Heart left ventricle (tissue), 16 donors: Measurements from ENCODE around the gene UGT2A2. TPM values are rescaled to one million over a fixed set of nuclear protein-coding genes. Genes with fewer than 3 reads are reported as not detected.

Experiments used
- ATAC-seq, 4 donors: fragments of 200-7000 bp; cut with Tn5 transposase; one replicate each; pipeline ENCODE4 v1.9.1; 2020 to 2022; ENCODE audit warnings: moderate library complexity in 4 of 4, mild to moderate bottlenecking in 3 of 4, moderate number of reproducible peaks in 1 of 4
- DNase-seq, 5 donors: peaks; one replicate each; pipeline ENCODE4 v3.0.0-alpha.2; 2020
- H3K27ac ChIP-seq, 12 donors: fragments of 200-600 bp; sonication (generic) in 4 of 12; one replicate each; pipeline versions ENCODE4 v1.5.0 to v1.8.0; 2016 to 2022; ENCODE audit warnings: mild to moderate bottlenecking in 2 of 12
- H3K27me3 ChIP-seq, 9 donors: fragments of 200-600 bp; sonication (generic) in 2 of 9; one replicate each; pipeline versions ENCODE4 v1.5.1 to v1.8.0; 2016 to 2022; ENCODE audit warnings: mild to moderate bottlenecking in 3 of 9
- H3K36me3 ChIP-seq, 9 donors: fragments of 200-600 bp; sonication (generic) in 2 of 9; one replicate each; pipeline versions ENCODE4 v1.5.0 to v1.8.0; 2018 to 2022; ENCODE audit warnings: mild to moderate bottlenecking in 2 of 9
- H3K4me1 ChIP-seq, 12 donors: fragments of 200-600 bp; sonication (generic) in 4 of 12; one replicate each; pipeline versions ENCODE4 v1.5.0 to v1.8.0; 2016 to 2022; ENCODE audit warnings: mild to moderate bottlenecking in 3 of 12
- H3K4me3 ChIP-seq, 12 donors: fragments of 200-600 bp; sonication (generic) in 4 of 12; one replicate each; pipeline versions ENCODE4 v1.5.0 to v1.8.0; 2017 to 2022; ENCODE audit warnings: mild to moderate bottlenecking in 9 of 12, moderate library complexity in 4 of 12
- H3K9me3 ChIP-seq, 12 donors: fragments of 200-600 bp; sonication (generic) in 4 of 12; one replicate each; pipeline versions ENCODE4 v1.5.0 to v1.8.0; 2016 to 2022; ENCODE audit warnings: mild to moderate bottlenecking in 1 of 12
- POLR2A ChIP-seq, 2 donors: fragments of 450-650 bp; IDR thresholded peaks; one replicate each; pipeline ENCODE4 v1.6.1; 2017; ENCODE audit warnings: antibody characterized with exemption in 2 of 2, mild to moderate bottlenecking in 2 of 2, moderate library complexity in 2 of 2
- WGBS, 4 donors: extraction: QIAGEN DNeasy Blood & Tissue Kit in 2 of 4; methylation state at CpG; one replicate each; pipeline versions ENCODE4 v1.1.5 to v1.1.7; 2013 to 2018; 5-methylcytosine and 5-hydroxymethylcytosine counted together
- intact Hi-C, 10 donors: fragments of 100-400 bp; cut with DNase I; formaldehyde crosslinking; loops; one replicate each; pipeline versions ENCODE4 v1.11.1 to v1.14.2; 2022
- polyA plus RNA-seq, 2 donors: library from polyadenylated mRNA; stranded (reverse); fragments of 200-250 nt; gene quantifications; one replicate each; pipeline ENCODE4 v1.2.3, GENCODE V29; 2013
- total RNA-seq, 9 donors: library from RNA; depleted of rRNA in 2 of 9; stranded (reverse); fragments of >200 nt in 2 of 9; fragmentation: NEBNext Ultra II Directional in 3 of 9; extraction: Animal tissue kit (Norgen Biotek cat#: 25700) in 3 of 9; gene quantifications; one replicate each; pipeline versions ENCODE4 v1.1.0 to v1.2.4, GENCODE V29; 2016 to 2023
- TF ChIP-seq, protein P1 (sequence below), 12 donors: fragments of 200-600 bp; sonication (generic) in 4 of 12; IDR thresholded peaks; one replicate each; pipeline versions ENCODE4 v1.5.0 to v1.8.0; 2018 to 2022; ENCODE audit warnings: antibody characterized with exemption in 12 of 12, mild to moderate bottlenecking in 5 of 12
- donor health status: ischemic (EF 13 %, LVEDD 7.1; RV severe dilation, severe dysfunction).
- donor health status: healthy with polysubstance abuse.
- donor health status: DM: no; HTN: yes; CAD: no.
- donor health status: DM: no; HTN: no; CAD: no.
- donor health status: ischemic (EF 25% LVEDD 6.9; RV normal size, moderate dysfunction).
- donor health status: ischemic (EF 25% LVEDD 5.7; RV mildly dilated, moderate dysfunction).
- donor health status: healthy.
- donor health status: DM: yes; HTN: yes; CAD: no.
- donor health status: ischemic (EF 35%, LVEDD 5.7; RV mildly dilated, moderate dysfunction).
- donor health status: nonischemic (EF 11% LVEDD 7.7; RV severe dilation, severe dysfunction).
- donor health status: DM: yes; HTN: yes; CAD: no.
- donor health status: PGD.
- donor health status: ischemic (EF 29% LVEDD 5.4; RV normal size, mild dysfunction).
- donor health status: nonischemic (EF 23%, LVEDD 6.1; RV moderate dilation, normal function).

Gene UGT2A2
- total and polyA plus RNA-seq, 11 donors = not detected

DNA sequence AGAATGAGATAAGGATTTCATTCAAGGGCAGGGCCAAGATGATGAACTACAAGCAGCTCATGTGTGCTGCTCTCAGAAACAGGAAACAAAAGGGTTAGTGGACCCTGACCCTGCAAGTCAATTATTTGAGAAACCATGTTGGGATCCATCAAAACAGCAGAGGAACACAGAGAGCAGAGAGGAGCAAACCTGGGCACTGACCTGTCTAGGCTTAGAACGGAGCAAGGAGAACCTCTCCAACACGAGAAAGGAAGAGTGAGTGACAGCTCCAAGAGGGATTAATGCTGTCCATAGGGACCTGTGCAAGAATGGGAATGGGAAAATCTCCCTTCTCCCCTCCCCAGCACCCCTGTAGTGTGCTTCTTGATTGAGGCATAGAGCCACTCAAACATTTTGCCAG, 89.8 kb downstream of the UGT2A2 start:
- ATAC-seq (no peak), DNase-seq (no peak)
- Histone ChIP-seq H3K27me3 (no peaks in the 10 kb centered on the region), H3K36me3 (no peaks in the 10 kb centered on the region), H3K4me1 (no peaks in the 10 kb centered on the region), H3K9me3 (peaks cover 0 to 7% (median 0%) of the 10 kb centered on the region in 12 donors), H3K27ac (no peak overlapping the region), H3K4me3 (no peak overlapping the region)
- TF ChIP-seq POLR2A (IDR thresholded peaks at IDR 0.05) = no peak
- TF ChIP-seq, protein P1, sequence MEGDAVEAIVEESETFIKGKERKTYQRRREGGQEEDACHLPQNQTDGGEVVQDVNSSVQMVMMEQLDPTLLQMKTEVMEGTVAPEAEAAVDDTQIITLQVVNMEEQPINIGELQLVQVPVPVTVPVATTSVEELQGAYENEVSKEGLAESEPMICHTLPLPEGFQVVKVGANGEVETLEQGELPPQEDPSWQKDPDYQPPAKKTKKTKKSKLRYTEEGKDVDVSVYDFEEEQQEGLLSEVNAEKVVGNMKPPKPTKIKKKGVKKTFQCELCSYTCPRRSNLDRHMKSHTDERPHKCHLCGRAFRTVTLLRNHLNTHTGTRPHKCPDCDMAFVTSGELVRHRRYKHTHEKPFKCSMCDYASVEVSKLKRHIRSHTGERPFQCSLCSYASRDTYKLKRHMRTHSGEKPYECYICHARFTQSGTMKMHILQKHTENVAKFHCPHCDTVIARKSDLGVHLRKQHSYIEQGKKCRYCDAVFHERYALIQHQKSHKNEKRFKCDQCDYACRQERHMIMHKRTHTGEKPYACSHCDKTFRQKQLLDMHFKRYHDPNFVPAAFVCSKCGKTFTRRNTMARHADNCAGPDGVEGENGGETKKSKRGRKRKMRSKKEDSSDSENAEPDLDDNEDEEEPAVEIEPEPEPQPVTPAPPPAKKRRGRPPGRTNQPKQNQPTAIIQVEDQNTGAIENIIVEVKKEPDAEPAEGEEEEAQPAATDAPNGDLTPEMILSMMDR (IDR thresholded peaks at IDR 0.05) = no peak
- 62 to 85% (median 72%) methylated on average over 2 of the region's 2 CpGs for WGBS, 4 donors
- intact Hi-C loops = loop anchor here in 1 of 10 donors (2.0 kb wide), 1 partner anchor 31 kb away; no protein-coding TSS in a partner anchor

DNA sequence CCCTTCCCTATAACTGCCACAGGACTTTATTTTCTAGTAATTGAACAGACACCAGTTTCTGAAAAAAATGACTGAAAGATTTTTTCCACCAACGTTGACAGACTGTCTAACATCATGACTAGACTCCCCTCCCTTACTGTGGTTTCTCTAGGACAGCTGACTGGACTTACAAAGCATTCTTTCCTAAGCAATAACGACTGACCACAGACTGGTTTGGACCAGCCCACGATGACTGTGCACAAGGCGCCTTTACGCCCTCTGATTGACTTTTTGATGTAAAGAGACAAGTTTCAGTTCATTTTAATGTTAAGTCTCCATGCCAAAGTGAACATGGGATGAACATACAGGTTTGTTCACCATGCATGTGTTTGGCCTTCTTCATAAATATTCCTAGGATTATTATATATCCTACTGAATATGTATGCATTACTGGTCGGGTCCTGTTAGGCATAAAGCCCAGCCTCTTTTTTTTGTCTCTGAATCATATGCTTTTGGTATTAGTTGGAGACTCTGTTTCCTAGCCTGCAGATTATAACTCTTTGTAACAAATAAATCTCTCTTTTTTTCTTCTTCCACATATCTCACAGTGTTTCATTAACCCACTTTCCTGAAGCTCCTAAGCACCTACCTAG, 93.2 kb downstream of the UGT2A2 start:
- Histone ChIP-seq H3K27ac (no peak overlapping the region), H3K27me3 (no peaks in the 10 kb centered on the region), H3K4me3 (no peak overlapping the region), H3K9me3 (no peaks in the 10 kb centered on the region), H3K36me3 (no peaks in the 10 kb centered on the region), H3K4me1 (no peaks in the 10 kb centered on the region)
- intact Hi-C loops = no loop called here
- ATAC-seq (no peak), DNase-seq (no peak)
- TF ChIP-seq, protein P1 (IDR thresholded peaks at IDR 0.05) = no peak
- no peak for TF ChIP-seq POLR2A (IDR thresholded peaks at IDR 0.05)
- WGBS, 4 donors = 57 to 69% (median 61%) methylated on average over 6 of the region's 6 CpGs

Other genes with a start within 250 kb of the UGT2A2 start
- 10 to 100 TPM in 6 of 9 donors, 1 to 10 TPM in 3; 6.3 to 59.3 (median 24.7) TPM for gene UGT2B4, start 143.7 kb downstream of the UGT2A2 start, total RNA-seq
- 1 to 10 TPM; 3.2 to 6.1 TPM for gene UGT2B4, start 143.7 kb downstream of the UGT2A2 start, polyA plus RNA-seq
- not detected for gene UGT2A1, start 13.6 kb upstream of the UGT2A2 start, total RNA-seq
- not detected for gene UGT2A1, start 13.6 kb upstream of the UGT2A2 start, polyA plus RNA-seq
- gene SULT1B1, start 121.0 kb upstream of the UGT2A2 start, total RNA-seq = 1 to 10 TPM in 2 of 9 donors, under 1 TPM in 7; 0.17 to 1.1 (median 0.72) TPM
- under 1 TPM; 0.15 to 0.49 TPM for gene SULT1B1, start 121.0 kb upstream of the UGT2A2 start, polyA plus RNA-seq
- gene SULT1E1, start 220.5 kb upstream of the UGT2A2 start, total RNA-seq = not detected
- gene SULT1E1, start 220.5 kb upstream of the UGT2A2 start, polyA plus RNA-seq = not detected